HG03097 (cell line): ENCODE data around the gene OMD.
"Not testable (repeated sequence)": the region's sequence is repeated elsewhere in the genome, so short reads cannot be mapped to it uniquely, and the experiment has no call there.

Source experiments
- ATAC-seq: cut with Tn5 transposase; IDR thresholded peaks from one replicate; pipeline ENCODE4 v1.9.1; 2021; ENCODE audit not compliant: unreplicated experiment, low FRiP score

Gene OMD

DNA sequence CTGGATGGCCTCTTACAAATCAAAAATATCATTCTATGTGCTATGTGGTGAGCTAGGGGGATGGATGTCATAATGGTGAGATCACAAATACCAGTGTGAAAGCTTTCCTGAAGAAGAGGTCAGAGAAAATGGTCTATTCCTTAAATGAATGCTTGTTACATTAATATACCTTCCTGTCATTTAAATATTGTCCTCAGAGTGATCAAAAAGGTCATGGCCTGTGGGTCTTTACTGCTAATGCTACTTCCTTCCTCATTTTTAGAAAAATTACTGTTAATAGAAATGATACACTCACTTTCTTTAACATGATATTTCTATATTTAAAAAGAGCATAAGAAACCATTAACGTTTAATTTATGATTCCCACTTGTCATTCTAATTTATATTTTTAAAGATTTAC, 9.7 kb downstream of the OMD start:
- ATAC-seq: no peak

DNA sequence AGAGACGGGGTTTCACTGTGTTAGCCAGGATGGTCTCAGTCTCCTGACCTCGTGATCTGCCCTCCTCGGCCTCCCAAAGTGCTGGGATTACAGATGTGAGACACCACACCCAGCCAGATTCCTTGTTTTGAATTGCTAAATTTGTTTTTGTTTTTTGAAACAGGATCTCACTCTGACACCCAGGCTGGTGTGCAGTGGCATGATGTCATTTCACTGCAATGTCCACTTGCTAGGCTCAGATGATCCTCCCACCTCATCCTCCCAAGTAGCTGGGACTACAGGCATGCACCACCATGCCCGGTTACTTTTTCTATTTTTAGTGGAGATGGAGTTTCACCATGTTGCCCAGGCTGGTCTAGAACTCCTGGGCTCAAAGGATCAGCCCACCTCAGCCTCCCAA, 13.1 kb downstream of the OMD start:
- not testable (repeated sequence) for ATAC-seq

DNA sequence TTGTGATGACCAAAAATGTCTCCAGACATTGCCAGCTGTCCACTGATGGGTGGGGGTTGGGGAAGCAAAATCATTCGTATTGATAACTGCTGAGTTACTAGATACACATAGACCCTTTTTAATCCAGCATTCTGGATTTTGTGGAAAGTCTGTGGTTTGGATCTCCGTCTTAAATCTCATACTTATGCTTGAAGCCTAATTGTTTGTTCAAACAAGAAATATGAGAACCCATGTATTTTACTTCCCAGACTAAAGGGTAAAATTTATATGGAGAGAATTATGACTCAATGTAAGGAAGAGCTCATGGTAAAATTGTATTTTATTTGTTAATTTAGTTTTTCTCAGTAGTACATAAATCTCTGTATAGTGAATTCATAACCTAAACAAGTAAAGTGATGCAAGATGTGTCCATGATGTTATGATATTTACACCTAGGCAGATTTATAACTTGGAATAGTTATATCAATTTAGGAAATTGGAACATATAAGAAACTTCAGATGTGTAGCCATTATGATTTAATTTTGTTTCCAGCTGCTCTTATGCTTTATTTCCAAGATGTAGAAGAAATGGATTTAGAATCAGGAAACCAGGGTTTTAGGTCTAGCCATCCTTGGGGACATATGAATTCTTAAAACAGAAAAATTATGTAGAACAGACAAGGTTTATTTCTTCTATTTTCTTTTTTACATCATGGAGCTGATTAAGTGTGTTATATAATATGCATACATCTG, 15.4 kb downstream of the OMD start:
- ATAC-seq: no peak

DNA sequence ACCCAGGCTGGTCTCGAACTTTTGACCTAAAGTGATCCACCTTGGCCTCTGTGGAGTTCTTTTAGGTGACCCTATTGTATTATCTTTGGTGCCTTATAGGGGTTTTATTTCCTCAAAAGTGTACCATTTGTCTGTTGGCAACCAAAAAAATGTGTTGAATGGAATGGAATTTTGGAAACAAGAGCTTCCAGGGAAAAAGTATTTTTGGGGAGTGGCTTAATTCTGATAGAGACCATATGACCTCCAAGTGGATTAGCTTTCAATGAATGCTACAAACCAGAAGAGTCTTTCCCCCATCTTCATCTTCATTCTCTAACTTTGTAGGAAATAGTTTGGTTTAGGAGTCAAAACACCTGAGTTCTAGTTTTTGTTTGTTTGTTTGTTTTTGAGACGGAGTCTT, 16.5 kb downstream of the OMD start:
- no peak for ATAC-seq

DNA sequence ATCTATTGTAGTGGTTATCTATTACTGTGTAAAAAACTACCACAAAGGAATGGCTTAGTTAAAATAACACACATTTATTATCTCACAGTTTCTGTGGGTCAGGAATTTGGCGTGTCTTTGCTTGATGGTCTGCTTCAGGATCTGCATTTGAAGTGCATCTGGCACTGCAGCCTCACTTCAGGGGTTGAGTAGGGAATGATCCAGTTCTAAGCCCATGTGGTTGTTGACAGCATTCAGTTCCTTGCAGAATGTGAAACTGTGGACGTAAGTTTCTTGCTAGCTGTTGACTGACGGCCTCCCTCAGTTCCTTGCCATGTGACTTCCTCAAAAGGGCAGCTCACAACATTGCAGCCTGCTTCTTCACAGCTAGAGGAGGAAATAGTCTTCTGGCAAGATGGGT, 17.8 kb downstream of the OMD start:
- no peak for ATAC-seq

DNA sequence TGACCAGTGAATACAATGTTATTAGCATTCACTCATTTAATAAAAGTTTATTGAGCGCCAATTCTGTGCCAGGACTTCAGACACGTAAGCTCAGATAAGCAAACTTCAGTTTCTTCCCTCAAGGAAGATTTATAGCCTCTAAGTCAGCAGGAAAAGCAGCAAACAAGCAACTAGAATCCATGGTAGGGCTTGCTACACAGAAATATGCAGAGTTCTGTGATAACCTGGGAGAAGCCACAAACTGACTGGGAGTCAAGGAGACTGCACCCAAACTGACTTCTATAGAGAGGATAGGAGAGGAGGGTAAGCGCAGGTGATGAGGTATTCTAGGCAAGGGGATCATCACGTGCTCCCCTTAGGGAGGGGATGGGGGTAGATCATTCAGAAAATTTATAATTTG, 18.5 kb downstream of the OMD start:
- no peak for ATAC-seq

DNA sequence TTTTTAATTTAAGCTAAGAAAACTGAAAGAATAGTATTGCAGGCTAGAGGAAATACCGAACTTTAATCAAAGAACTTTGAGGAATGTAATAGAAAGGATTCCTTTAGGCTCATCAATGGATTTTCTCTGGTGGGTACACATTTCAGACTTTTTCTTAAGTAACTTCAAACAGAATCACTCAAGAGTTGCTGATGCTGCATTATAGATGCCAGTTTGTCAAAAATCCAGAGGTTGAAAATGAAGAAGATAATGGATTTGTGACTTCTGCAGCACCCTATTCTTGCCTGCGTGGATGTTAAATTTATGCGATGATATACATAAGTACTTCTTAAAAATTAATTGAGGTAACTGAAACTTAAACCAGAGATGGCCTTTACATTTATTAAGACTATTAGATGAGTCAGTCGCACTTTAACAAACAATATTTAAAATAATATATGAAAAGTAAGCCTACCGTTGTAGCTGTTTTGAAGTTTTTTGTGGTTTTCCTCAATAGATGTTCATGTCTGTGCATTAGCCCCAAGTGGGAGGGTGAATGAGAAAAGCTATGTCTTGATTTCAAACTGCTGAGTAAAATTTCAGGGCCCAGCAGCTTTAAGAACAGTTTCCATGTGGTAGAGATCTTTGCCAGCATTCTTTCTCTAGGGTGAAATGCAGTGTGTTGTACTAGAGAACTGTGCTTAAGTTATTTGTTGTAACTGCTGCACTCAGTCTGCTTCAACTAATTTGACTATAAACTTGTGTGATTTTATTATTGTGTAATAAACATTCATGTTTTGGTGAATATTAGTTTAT, 20.0 kb downstream of the OMD start, which contains the start of gene OGN:
Gene OGN, minus strand, starts transcription at position 537 of the 795 bp plus-strand sequence. CDS start 1,171 bp downstream, outside the sequence.
- no peak for ATAC-seq

DNA sequence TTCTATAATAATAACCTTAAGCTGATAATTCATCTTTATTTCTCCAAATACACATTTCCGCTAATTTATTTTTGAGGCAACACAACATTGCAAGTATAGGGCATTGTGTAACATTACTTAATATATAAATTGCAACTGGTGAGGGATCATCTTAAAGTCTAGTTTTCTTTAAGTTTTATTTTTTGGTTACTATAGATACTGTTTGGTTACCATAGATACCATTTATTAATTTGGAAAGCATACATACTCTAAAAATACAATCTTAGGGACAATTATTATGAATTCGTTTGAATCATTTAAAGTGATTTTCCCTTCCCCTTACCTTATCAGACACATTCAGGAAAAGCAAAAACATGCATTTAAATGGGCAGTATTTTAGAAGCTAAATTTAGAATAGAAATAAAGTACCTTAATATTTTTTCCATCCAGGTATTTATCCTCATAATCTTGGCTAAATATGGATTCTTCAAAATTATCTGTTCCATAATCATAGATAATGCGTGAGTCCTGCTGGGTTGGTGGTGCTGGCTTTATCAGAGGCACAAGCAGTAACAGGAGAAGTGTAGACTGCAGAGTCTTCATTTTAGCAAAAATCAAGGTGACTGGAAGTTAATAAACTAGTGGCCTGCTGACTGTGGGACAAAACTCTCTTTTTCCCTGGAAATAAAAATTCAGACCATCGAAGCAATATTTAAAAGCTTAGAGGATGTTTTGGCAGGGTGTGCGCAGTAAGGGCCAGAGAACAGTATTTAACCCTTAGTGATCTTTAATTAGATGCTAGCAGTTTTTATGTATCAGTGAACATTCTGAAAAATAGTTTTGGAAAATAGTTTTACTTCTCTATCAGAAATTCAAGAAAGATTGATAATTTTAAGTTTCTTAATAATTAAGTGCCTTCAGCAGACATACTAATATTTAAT, 21.2 kb downstream of the OMD start:
- ATAC-seq: no peak

DNA sequence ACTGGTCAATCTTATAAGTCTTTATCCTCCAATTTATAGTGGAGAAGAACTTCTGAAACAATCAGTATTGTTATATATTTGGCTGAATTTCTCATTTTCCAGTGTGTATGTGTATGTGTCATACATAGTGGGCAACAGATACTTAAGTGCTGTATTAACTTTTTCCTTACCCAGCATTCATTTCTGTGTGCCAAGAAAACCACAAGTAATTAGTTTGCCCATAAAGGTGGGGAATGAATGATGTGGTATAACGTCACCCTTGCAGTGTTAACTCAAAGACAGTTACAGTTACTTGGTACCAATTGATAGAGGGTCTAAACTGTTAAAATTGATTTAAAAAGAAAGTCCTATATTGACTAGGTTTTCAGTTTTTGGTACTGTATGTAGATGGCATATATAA, 21.9 kb downstream of the OMD start:
- no peak for ATAC-seq

DNA sequence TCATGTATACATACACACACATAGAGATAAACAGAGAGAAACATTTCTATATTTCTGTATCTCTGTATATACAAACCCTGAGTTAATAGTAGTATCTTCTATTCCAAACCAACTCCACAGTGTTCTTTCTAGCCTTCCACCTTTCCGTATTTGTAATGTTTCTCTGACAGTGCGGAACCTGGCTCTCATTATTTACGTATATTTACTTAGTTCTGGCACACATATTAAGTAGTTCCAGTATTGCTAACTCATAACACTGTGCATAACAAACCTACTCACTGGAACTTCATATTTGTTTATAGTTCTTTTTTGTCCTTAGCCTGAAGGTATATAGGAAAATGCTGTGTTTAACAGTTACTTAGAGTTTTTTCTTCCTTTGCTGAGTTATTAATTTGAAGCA, 26.4 kb downstream of the OMD start:
- ATAC-seq: no peak

DNA sequence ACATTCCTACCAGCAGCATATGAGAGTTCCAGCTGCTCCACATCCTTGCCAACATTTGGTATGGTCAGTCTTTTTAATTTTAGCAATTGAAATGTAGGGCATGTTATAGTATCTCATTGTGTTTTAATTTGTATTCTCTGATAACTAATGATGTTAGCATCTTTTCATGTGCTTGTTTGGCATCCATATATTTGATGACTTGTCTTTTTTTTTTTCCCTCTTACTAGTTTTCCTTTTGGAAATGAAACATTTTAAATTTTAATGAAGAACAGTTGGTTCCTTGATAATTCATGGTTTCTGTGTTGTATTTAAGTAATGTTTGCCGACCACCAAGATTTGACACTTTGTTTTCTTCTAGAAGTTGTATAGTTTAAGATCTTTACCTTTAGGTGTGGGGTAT, 28.7 kb downstream of the OMD start:
- no peak for ATAC-seq

DNA sequence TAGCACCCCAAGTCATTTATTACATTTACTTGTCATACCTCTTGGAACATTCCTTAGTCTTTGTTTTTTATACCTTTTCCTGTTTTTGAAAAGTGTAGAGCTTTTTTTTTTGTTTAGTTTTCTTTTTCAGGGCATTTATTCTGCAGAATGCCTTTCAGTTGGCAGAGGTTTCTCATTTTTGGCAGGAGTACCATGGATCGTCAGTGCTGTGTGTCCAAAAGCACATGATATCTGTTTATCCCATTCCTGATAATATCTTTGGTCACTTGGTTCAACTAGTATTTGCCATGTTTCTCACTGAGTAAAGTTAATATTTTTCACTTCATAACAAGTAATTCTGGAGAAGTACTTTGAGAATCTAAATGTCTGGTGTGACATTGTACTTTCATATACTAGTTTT, 30.6 kb downstream of the OMD start:
- ATAC-seq: no peak

DNA sequence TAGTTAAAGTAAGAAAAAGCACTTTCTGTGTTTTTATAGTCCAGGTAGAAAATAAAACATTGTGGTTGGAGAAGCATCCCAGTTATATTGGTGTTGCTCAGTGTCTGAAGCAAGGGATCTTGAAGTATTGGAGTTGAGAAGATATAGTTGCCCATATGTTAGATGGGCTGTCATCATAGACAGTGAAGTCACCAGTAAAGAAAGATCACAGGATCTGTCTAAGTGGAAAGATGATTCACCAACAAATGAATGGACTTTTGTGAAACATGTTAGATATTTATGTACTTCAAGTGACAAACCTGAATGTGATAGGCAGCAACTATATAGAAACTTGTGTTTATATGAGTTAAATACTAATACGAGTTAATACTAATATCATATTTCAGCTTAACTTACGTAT, 31.6 kb downstream of the OMD start:
- no peak for ATAC-seq

DNA sequence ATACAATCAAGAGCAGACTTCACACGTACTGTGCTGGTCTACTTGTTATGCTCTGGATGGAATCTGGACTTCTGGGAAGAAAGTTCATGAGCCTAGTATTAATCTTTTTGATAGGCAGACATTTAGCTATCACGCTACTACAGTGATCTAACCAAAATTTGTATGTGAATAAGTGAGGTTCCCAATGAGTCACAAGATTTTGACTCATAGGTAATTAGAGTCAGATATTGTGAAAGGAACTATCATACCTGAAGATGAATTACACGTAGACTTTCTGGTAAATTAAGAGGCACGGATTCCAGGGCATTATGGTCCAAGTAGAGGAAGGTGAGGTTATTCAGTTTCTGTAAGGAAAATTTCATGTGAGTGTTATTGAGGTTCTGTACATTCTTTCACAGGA, 38.3 kb downstream of the OMD start:
- ATAC-seq: no peak

DNA sequence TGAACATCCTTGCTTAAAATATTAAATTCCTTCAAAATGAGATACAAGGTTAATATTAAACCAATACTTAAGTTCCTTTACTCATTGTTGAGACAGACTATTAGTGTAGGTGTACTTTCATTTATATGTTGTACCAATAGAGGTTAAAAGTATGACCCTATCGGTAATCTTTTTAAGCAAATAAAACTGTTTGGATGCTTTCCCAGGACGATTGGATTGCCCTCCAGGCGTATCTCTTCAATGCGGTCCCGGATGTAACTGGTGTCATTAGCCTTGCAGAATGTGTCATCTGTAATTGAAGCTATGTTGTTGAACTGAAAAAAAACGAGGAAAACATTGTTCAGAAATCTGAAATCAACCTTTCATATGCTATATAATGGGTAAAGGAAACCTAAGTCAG, 38.8 kb downstream of the OMD start:
- no peak for ATAC-seq

DNA sequence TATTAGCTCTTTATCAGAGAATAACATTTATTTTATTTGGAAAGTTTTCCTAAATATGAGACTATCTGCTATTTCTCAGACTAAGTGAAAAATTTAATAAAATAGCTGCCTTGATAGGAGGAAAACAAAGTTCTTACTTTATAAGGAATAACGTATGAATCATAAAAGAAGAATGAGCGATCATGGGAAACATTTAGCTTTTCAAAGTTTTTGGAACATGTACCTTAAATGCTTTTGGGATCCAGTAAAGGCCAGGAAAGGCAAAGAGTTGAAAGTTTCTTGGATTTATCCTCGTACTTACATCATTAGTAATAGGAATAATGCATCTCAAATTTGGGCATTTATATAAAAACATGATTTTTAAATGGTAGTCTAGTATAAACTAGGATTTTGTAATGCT, 39.3 kb downstream of the OMD start:
- ATAC-seq: no peak

DNA sequence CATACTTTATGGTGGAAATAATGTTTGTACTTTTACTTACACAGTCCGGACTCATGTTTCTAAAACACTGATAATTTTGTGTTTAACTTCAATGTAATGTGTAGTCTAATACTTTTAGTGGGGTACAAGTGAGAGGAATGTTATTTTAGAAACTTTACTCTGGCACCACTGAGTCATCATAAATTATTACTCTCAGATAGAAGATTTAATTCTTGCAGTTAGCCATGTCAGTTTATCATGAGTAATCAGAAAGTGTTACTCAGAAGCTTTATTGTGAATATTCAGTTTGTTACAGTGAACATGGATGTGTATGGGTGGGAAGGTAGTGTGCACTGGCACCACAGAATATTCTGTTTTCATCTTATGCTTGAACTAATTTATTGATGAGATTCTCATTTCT, 39.9 kb downstream of the OMD start:
- no peak for ATAC-seq

DNA sequence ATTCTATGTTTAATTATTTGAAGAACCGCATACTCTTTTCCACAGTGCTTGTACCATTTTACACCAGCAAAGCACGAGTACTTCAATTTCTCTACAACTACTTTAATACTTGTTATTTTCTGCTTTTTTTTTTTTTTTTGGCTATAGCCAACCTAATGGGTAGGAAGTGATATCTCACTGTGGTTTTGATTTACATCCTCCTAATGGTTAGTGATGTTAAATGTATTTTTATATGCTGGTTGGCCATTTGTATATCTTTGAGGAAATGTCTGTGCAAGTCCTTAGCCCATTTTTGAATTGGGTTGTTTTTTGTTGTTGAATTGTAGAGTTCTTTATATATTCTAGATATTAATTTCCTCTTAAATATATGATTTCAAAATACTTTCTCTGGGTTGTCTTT, 42.5 kb downstream of the OMD start:
- no peak for ATAC-seq

DNA sequence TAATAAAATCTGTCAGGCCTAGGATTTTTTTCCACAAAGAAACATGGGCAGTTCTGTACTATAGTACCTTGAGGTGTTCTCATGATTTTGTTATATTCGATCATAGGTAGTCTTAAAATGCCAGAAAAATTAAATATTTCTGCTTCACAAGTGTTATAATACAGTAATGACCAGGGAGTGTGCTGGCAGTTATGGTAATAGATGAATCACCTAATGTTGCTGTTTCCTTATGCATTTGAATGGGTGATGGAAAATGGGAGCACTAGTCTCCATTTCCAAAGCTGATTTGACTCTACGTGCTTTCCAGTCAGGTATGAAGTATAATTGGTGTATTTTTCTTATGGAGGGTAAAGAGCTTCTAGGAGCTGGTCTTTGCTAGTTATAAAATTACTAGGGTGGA, 43.7 kb downstream of the OMD start:
- no peak for ATAC-seq

DNA sequence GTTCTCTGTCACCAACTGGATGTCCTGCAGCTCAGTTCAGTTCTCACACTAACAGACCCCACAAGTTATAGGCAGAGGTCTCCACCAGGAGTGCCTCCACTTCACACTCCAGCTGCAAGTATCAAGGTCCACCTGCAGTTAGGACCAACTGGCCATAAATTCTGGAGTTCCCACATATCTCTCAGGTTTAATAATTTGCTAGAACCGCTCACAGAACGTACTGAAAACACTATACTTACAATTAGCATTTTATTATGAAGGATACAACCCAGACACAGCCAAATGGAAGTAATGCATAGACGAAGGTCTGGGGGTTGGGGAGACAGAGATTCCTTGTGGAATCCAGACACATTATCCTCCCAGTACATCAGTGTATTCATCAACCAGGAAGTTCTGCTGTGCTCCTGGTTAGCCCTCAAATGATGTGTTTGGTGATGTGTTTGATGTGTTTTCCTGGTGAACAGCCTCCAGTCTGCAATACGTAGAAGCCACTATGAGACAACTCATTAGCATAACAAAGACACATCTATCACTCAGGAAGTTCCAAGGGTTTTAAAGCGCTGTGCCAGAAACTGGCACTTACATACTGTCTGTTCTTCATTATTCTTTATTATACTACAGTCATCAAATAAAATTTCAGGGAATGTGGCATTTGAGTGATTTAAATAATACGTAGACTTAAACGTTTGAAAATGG, 45.3 kb downstream of the OMD start:
- no peak for ATAC-seq

DNA sequence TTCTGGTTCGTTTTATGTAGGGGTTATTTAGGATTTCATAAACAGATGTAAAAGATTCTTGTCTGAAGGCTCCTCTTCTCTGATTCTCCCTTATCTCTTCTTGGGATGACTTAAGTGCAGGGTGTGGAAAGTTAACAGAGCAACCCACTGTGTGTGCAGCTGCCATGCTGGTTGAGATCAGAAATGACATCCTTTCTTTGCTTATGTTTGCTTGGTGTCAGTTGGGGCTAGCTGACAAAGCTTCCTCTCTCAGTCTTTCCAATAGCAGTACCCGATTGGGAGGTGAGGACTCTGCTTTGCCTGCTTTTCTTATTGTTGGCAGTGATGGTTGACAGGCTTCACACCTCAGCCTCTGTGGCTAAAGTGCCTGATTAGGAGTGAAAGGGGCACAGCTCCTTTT, 46.4 kb downstream of the OMD start:
- ATAC-seq: no peak
